Uterus (tissue), 2 donors: ENCODE results near the gene NDUFB10.

Source experiments
- POLR2A ChIP-seq, 2 donors: fragments of 450-650 bp; IDR thresholded peaks; one replicate each; pipeline ENCODE4 v1.6.1; 2016; ENCODE audit warnings: antibody characterized with exemption in 2 of 2, mild to moderate bottlenecking in 1 of 2, moderate library complexity in 1 of 2
- TF ChIP-seq, protein P1 (sequence below), 4 experiments: fragments of 200-600 bp in 2 of 4; fragments of 450-650 bp in 2 of 4; sonication (generic) in 2 of 4; IDR thresholded peaks; one replicate each; pipeline ENCODE4 v1.5.1; 2016 to 2019; ENCODE audit warnings: antibody characterized with exemption in 4 of 4, mild to moderate bottlenecking in 2 of 4, moderate library complexity in 1 of 4

- TF ChIP-seq, protein P1, sequence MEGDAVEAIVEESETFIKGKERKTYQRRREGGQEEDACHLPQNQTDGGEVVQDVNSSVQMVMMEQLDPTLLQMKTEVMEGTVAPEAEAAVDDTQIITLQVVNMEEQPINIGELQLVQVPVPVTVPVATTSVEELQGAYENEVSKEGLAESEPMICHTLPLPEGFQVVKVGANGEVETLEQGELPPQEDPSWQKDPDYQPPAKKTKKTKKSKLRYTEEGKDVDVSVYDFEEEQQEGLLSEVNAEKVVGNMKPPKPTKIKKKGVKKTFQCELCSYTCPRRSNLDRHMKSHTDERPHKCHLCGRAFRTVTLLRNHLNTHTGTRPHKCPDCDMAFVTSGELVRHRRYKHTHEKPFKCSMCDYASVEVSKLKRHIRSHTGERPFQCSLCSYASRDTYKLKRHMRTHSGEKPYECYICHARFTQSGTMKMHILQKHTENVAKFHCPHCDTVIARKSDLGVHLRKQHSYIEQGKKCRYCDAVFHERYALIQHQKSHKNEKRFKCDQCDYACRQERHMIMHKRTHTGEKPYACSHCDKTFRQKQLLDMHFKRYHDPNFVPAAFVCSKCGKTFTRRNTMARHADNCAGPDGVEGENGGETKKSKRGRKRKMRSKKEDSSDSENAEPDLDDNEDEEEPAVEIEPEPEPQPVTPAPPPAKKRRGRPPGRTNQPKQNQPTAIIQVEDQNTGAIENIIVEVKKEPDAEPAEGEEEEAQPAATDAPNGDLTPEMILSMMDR (IDR thresholded peaks at IDR 0.05): no peak
- TF ChIP-seq POLR2A (IDR thresholded peaks at IDR 0.05): no peak
Observed at GRCh38 chr16:1980030-1980769, 20.9 kb downstream of the NDUFB10 start.
